Measurements from ENCODE around the gene DLG2. TPM values are rescaled to one million over a fixed set of nuclear protein-coding genes. Genes with fewer than 3 reads are reported as not detected.

The DLG2 gene
- total RNA-seq, 1 donor from 2014 or later = 1.8 TPM

- Histone ChIP-seq H3K9ac (ENCODE audit: low read length) (no peak overlapping the region), H3K79me2 (ENCODE audit: insufficient read depth, low read length) (no peaks in the 10 kb centered on the region), H2AFZ (ENCODE audit: low read depth, low read length) (no peak overlapping the region), H3K4me3 (ENCODE audit: insufficient read depth, low read depth, low read length) (no peak overlapping the region), H3K9me3 (ENCODE audit: insufficient read depth, low read depth, low read length) (no peaks in the 10 kb centered on the region), H3K4me1 (ENCODE audit: insufficient read depth, low read length) (no peaks in the 10 kb centered on the region), H3K4me2 (ENCODE audit: low read length) (no peak overlapping the region), H3K27ac (ENCODE audit: low read depth, low read length) (no peak overlapping the region), H4K20me1 (ENCODE audit: insufficient read depth, low read length) (no peaks in the 10 kb centered on the region), H3K27me3 (ENCODE audit: insufficient read depth, low read length) (no peaks in the 10 kb centered on the region), H3K36me3 (ENCODE audit: insufficient read depth, low read length) (no peaks in the 10 kb centered on the region)
- no peak for DNase-seq (ENCODE audit: low read depth)
- no peaks in the 10 kb centered on the region for H3K36me3 Mint-ChIP-seq (ENCODE audit: low read depth, unreplicated experiment)
- TF ChIP-seq EZH2 (IDR thresholded peaks at IDR 0.05; ENCODE audit: insufficient read depth, low read length) = no peak
- TF ChIP-seq CTCF (IDR thresholded peaks at IDR 0.05; ENCODE audit: insufficient read depth, low read depth, low read length) = no peak
- FAIRE-seq = no peak
- H3K27me3 Mint-ChIP-seq (ENCODE audit: low read depth, unreplicated experiment) = no peaks in the 10 kb centered on the region
- H3K4me3 Mint-ChIP-seq (ENCODE audit: unreplicated experiment) = no peak overlapping the region
- peaks cover 4% of the 10 kb centered on the region for H3K4me1 Mint-ChIP-seq (ENCODE audit: low read depth, unreplicated experiment)
- peaks cover 2% of the 10 kb centered on the region for H3K9me3 Mint-ChIP-seq (ENCODE audit: unreplicated experiment)
- H3K27ac Mint-ChIP-seq (ENCODE audit: unreplicated experiment) = no peak overlapping the region
Measured at GRCh38 chr11:85027346-85027745, 599.8 kb downstream of the DLG2 start.

- TF ChIP-seq EZH2 (IDR thresholded peaks at IDR 0.05; ENCODE audit: insufficient read depth, low read length) (no peak), CTCF (IDR thresholded peaks at IDR 0.05; ENCODE audit: insufficient read depth, low read depth, low read length) (no peak)
- Histone ChIP-seq H2AFZ (ENCODE audit: low read depth, low read length) (no peak overlapping the region), H3K4me3 (ENCODE audit: insufficient read depth, low read depth, low read length) (no peak overlapping the region), H3K4me1 (ENCODE audit: insufficient read depth, low read length) (no peaks in the 10 kb centered on the region), H4K20me1 (ENCODE audit: insufficient read depth, low read length) (no peaks in the 10 kb centered on the region), H3K27ac (ENCODE audit: low read depth, low read length) (no peak overlapping the region), H3K27me3 (ENCODE audit: insufficient read depth, low read length) (no peaks in the 10 kb centered on the region), H3K36me3 (ENCODE audit: insufficient read depth, low read length) (no peaks in the 10 kb centered on the region), H3K9me3 (ENCODE audit: insufficient read depth, low read depth, low read length) (no peaks in the 10 kb centered on the region), H3K4me2 (ENCODE audit: low read length) (no peak overlapping the region), H3K79me2 (ENCODE audit: insufficient read depth, low read length) (no peaks in the 10 kb centered on the region), H3K9ac (ENCODE audit: low read length) (no peak overlapping the region)
- Mint-ChIP-seq H3K36me3 (ENCODE audit: low read depth, unreplicated experiment) (no peaks in the 10 kb centered on the region), H3K27me3 (ENCODE audit: low read depth, unreplicated experiment) (no peaks in the 10 kb centered on the region), H3K27ac (ENCODE audit: unreplicated experiment) (no peak overlapping the region), H3K4me1 (ENCODE audit: low read depth, unreplicated experiment) (no peaks in the 10 kb centered on the region), H3K9me3 (ENCODE audit: unreplicated experiment) (peaks cover 4% of the 10 kb centered on the region), H3K4me3 (ENCODE audit: unreplicated experiment) (no peak overlapping the region)
- FAIRE-seq (no peak), DNase-seq (ENCODE audit: low read depth) (no peak)
Measured at GRCh38 chr11:85021058-85021457, 606.1 kb downstream of the DLG2 start.

DNA sequence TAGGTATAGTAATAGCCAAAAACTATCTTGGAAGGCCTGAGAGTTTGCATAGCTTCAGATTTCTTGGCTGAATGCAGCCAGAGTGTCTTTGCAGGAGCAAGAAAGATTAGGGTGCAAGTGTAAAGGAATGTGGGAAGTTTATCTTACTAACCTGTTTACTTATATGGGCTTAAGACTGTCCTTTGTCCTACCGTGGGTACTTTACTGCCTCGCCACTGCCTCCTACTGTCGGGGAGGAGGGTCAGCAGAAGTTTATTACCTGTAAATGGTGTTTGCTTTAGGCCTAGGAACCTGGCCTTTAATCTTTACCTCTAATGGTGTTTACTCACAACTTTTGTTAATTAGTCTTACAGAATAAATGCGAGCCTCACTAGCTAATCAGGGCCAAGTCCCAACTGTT lies 633.8 kb downstream of the DLG2 start:
- Histone ChIP-seq H2AFZ (ENCODE audit: low read depth, low read length) (no peak overlapping the region), H3K27ac (ENCODE audit: low read depth, low read length) (no peak overlapping the region), H3K27me3 (ENCODE audit: insufficient read depth, low read length) (no peaks in the 10 kb centered on the region), H3K4me2 (ENCODE audit: low read length) (no peak overlapping the region), H3K4me1 (ENCODE audit: insufficient read depth, low read length) (no peaks in the 10 kb centered on the region), H3K9ac (ENCODE audit: low read length) (no peak overlapping the region), H3K36me3 (ENCODE audit: insufficient read depth, low read length) (no peaks in the 10 kb centered on the region), H4K20me1 (ENCODE audit: insufficient read depth, low read length) (no peaks in the 10 kb centered on the region), H3K79me2 (ENCODE audit: insufficient read depth, low read length) (no peaks in the 10 kb centered on the region), H3K9me3 (ENCODE audit: insufficient read depth, low read depth, low read length) (no peaks in the 10 kb centered on the region), H3K4me3 (ENCODE audit: insufficient read depth, low read depth, low read length) (no peak overlapping the region)
- no peak overlapping the region for H3K27ac Mint-ChIP-seq (ENCODE audit: unreplicated experiment)
- no peaks in the 10 kb centered on the region for H3K9me3 Mint-ChIP-seq (ENCODE audit: unreplicated experiment)
- peak; percentile 10 for TF ChIP-seq CTCF (IDR thresholded peaks at IDR 0.05; ENCODE audit: insufficient read depth, low read depth, low read length)
- no peak for TF ChIP-seq EZH2 (IDR thresholded peaks at IDR 0.05; ENCODE audit: insufficient read depth, low read length)
- H3K4me1 Mint-ChIP-seq (ENCODE audit: low read depth, unreplicated experiment) = no peaks in the 10 kb centered on the region
- H3K27me3 Mint-ChIP-seq (ENCODE audit: low read depth, unreplicated experiment) = no peaks in the 10 kb centered on the region
- DNase-seq (ENCODE audit: low read depth) (no peak), FAIRE-seq (no peak)
- H3K36me3 Mint-ChIP-seq (ENCODE audit: low read depth, unreplicated experiment) = no peaks in the 10 kb centered on the region
- H3K4me3 Mint-ChIP-seq (ENCODE audit: unreplicated experiment) = no peak overlapping the region
